NB4 (cell line): ENCODE measurements around the gene PPP1R14C.

Source experiments
- POLR2A ChIP-seq: IDR thresholded peaks from 2 replicates; pipeline ENCODE4 v1.6.1; 2011; ENCODE audit warnings: mild to moderate bottlenecking; ENCODE audit not compliant: insufficient read length; ENCODE audit errors: extremely low read depth
- TF ChIP-seq, protein P1 (sequence below): IDR thresholded peaks from one replicate; pipeline ENCODE4 v1.5.1; 2012; ENCODE audit warnings: low read depth, low read length

DNA sequence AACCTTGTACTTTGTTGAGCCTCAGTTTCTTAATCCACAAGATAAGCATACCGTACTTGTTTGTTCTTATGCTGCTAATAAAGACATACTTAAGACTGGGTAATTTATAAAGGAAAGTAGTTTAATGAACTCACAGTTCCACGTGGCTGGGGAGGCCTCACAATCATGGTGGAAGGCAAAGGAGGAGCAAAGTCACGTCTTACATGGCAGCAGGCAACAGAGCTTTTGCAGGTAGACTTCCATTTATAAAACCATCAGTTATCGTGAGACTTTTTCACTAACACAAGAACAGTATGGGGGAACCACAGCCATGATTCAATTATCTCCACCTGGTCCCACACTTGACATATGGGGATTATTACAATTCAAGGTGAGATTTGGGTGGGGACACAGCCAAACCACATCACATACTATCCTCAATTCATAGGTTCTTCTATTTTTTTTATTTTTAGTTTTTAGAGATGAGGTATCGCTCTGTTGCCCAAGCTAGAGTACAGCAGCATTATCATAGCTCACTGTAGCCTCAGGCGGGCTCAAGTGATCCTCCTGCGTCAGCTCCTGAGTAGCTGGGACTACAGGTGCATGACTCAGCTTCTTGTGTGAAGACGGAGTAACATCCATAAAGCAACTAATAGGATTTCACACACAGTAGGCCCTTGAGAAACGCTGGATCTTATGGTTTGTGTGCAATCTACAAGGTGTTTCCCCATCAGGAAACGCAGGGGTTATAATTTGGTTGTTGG is 149.3 kb downstream of the PPP1R14C start:
- TF ChIP-seq, protein P1, sequence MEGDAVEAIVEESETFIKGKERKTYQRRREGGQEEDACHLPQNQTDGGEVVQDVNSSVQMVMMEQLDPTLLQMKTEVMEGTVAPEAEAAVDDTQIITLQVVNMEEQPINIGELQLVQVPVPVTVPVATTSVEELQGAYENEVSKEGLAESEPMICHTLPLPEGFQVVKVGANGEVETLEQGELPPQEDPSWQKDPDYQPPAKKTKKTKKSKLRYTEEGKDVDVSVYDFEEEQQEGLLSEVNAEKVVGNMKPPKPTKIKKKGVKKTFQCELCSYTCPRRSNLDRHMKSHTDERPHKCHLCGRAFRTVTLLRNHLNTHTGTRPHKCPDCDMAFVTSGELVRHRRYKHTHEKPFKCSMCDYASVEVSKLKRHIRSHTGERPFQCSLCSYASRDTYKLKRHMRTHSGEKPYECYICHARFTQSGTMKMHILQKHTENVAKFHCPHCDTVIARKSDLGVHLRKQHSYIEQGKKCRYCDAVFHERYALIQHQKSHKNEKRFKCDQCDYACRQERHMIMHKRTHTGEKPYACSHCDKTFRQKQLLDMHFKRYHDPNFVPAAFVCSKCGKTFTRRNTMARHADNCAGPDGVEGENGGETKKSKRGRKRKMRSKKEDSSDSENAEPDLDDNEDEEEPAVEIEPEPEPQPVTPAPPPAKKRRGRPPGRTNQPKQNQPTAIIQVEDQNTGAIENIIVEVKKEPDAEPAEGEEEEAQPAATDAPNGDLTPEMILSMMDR = no peak
- no peak for TF ChIP-seq POLR2A
